GM19099 (cell line): ENCODE data around the gene C9orf72.

Source experiments
- POLR2A ChIP-seq: IDR thresholded peaks from 3 replicates; pipeline ENCODE4 v1.6.1; 2011; ENCODE audit warnings: low read depth; ENCODE audit not compliant: insufficient read length; ENCODE audit errors: extremely low read depth

The C9orf72 gene, protein sequence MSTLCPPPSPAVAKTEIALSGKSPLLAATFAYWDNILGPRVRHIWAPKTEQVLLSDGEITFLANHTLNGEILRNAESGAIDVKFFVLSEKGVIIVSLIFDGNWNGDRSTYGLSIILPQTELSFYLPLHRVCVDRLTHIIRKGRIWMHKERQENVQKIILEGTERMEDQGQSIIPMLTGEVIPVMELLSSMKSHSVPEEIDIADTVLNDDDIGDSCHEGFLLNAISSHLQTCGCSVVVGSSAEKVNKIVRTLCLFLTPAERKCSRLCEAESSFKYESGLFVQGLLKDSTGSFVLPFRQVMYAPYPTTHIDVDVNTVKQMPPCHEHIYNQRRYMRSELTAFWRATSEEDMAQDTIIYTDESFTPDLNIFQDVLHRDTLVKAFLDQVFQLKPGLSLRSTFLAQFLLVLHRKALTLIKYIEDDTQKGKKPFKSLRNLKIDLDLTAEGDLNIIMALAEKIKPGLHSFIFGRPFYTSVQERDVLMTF

DNA sequence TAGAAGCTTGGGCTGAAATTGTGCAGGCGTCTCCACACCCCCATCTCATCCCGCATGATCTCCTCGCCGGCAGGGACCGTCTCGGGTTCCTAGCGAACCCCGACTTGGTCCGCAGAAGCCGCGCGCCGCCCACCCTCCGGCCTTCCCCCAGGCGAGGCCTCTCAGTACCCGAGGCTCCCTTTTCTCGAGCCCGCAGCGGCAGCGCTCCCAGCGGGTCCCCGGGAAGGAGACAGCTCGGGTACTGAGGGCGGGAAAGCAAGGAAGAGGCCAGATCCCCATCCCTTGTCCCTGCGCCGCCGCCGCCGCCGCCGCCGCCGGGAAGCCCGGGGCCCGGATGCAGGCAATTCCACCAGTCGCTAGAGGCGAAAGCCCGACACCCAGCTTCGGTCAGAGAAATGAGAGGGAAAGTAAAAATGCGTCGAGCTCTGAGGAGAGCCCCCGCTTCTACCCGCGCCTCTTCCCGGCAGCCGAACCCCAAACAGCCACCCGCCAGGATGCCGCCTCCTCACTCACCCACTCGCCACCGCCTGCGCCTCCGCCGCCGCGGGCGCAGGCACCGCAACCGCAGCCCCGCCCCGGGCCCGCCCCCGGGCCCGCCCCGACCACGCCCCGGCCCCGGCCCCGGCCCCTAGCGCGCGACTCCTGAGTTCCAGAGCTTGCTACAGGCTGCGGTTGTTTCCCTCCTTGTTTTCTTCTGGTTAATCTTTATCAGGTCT lies at the start of gene C9orf72:
TSS of gene C9orf72 (minus strand) at position 564 of the 716 bp plus-strand sequence. CDS start 6,361 bp downstream, outside the sequence.
- TF ChIP-seq POLR2A = peak; percentile 77

DNA sequence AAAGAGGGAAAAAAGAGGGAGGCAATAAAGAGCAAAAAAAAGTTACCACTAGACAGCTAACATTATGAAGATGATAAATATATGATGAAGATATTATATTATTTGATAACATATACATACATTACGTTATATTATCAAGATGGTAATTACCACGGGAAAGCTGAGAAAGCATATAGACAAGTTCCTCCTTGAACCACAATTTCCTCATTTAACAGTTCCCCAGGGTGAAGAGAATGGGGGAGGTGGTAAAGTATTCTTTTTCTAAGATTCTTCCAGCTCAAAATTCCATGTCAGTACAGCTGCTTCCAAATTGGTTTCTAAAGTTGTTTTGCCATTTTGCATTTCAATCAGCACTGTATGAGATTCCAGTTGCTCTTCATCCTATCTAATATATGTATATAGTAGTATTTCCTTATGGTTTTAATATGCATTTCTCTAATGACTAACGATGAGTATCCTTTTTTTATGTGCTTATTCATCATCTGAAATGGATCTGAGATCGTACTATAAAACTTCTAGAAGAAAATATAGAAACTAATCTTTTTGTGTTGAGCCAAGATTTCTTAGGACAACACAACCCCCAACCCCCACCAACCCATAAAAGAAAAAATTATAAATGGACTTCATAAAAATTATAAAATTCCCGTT lies 49.5 kb upstream of the C9orf72 start:
- no peak for TF ChIP-seq POLR2A

DNA sequence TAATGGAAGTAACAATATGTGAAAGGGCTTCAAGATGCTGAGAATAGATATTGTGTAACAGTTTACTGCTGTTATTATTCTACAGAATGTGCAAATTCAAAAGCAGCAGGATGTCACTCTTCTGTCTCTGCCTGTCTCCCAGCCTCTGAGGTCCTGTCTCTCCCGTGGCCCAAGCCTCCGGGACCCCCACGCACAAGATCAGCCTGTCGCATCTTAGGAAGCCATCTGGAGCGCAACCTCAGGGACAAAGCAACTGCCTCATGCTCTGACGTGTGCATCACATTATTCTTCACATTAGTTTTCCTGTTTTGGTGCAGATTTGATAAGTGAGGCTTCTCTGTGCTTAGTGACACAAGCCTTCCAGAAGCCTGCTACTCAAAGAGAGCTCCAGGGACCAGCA lies 46.5 kb upstream of the C9orf72 start:
- no peak for TF ChIP-seq POLR2A

DNA sequence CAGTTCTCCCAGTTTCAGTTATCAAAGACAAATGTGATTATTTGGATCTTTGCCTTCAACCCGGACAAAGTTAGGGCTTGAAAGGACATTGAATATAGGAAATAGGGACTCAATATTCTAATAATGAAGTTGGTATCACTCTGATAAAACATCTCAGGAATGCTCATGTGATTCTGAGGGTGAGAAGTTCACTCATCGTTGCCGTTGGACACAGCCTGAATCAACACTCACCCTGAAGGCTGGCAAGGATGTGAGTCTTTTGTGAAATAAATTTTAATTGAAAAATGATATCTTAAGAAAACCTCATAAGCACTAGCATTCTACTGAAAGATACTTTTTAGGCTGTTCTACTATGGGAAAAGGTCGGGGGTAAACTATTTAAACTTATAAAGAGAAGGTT lies 44.8 kb upstream of the C9orf72 start:
- TF ChIP-seq POLR2A = no peak

DNA sequence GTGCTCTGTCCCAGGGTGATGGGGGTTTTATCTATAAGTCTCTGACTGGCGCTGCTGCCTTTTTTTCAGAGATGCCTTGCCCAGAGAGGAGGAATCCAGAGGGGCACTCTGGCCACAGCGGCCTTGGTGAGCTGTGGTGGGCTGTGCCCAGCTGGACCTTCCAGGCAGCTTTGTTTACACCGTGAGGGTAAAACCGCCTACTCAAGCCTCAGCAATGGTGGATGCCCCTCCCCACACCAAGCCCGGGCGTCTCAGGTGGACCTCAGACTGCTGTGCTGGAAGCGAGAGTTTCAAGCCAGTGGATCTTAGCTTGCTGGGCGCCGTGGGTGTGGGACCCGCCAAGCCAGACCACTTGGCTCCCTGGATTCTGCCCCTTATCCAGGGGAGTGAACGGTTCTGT lies 41.3 kb upstream of the C9orf72 start:
- no peak for TF ChIP-seq POLR2A

DNA sequence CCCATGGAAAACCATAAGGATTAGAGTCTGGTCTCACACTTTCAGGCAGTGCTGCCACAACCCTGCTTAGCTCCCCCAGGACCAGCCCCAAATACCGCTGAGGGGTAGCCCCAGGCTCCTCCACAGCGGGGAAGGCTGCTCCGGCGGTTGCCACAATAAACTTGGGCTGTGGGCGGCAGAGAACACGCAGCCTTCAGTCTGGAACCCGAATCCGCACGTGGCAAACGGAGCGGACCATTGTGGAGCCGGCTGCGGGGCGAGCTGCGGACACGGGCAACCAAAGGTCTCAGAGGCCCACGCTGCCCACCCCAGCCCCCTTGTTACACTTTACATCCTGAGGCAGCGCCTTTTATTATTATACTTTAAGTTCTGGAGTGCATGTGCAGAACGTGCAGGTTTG lies 37.3 kb upstream of the C9orf72 start:
- no peak for TF ChIP-seq POLR2A

DNA sequence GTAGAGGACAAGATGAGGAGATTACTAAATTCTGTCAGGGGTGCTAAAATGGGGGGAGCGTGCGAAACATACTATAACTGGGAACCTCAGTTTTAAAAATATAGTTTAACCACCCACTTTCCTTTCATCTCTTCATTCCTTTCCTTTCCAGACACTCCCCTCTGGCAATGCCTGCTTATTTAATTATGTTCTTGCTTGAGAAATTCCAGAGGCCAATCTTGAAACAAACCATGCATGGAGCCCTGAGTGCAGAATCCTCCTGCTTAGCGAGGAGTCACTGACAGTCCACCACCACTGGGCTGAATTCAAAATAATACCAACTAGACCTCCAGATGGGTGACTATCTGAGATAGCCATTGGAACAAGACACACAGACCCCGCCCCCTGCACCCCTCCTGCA lies 29.7 kb upstream of the C9orf72 start:
- TF ChIP-seq POLR2A = no peak

DNA sequence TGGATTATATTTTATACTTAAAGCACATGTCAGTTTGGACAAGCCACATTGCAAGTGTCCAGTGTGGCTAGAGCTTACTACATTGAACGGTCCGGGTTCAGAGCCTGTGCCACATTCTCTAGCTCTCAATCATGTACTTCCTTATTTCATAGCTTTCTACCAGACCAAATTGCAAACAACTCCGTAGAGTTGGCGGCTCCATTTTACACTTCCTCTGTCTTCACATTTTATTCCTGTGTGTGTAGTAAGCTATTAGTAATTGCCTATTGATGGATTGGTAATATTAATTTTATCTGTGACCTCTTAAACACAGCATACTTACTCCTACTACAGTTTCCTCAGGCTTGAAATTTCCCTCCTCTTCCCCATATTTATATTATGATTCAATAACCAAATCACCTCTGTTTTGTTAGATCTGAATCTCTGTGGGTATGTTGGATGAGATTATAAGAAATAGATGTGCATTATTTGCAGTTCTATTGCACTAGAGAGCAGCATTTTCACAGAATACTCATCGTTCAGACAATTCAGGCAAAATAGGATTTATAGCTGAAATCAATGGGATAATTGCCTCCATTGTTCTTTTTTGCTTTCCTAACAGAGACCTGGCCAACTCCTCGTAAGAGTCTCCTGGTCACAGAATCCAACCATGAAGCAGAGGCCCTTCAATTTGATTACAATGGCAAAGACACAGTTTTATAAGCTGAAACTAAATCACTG lies 29.0 kb upstream of the C9orf72 start:
- no peak for TF ChIP-seq POLR2A

DNA sequence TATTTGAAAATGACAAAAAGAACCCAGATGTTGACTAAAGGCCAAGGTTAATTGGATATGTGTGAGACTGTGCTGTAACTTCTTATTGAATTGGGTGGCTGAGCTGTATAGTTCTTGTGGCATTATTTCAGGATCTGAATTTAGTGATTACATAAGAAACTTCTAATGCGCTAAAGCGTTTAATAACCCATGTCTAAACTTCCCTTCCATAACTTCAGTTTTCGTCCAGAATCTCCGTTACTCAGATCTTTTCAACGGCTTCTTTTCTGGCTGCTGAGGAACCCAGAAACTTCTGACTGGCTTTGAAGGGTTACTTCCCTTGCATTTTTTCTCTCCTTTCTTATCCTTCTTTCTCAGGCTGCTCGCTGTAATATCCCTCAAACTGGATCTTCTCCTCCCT lies 28.1 kb upstream of the C9orf72 start:
- TF ChIP-seq POLR2A = no peak

DNA sequence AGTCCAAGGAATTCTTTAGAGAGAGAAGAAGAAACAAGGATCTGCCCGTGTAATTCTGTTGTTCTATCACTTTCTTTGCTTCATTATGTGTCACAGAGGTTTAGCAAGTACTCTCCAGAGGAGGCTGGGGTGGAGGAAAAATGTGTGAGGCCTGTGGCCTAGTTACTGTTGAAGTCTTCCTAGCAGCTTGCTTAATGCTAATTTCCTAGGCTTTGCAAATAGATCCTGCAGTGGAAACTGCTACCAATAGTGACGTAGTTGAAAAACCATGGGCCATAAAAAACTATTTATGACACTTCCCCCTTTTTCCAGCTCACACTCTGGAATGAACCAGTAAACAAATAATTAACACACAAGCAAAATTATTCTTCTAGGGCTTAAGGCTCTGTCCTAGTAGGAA lies 27.0 kb upstream of the C9orf72 start:
- TF ChIP-seq POLR2A = no peak

DNA sequence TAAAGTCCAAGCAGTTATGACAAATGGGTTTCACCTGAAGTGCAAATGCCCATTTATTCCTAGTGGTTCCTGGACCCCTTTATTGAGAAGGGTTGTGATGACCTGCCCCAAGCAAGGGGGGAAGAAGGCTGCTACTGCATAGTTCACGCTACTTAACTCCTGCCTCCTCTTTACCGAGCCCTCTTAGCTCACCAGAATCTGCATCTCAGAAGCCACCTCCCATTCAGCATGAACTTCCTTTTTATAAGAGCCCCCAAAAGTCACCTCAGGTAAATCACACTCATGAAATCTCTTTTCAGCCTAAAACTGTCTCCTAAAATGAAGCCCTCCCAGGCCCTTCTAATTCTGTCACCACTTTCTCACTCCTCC lies 26.6 kb upstream of the C9orf72 start:
- TF ChIP-seq POLR2A = no peak

DNA sequence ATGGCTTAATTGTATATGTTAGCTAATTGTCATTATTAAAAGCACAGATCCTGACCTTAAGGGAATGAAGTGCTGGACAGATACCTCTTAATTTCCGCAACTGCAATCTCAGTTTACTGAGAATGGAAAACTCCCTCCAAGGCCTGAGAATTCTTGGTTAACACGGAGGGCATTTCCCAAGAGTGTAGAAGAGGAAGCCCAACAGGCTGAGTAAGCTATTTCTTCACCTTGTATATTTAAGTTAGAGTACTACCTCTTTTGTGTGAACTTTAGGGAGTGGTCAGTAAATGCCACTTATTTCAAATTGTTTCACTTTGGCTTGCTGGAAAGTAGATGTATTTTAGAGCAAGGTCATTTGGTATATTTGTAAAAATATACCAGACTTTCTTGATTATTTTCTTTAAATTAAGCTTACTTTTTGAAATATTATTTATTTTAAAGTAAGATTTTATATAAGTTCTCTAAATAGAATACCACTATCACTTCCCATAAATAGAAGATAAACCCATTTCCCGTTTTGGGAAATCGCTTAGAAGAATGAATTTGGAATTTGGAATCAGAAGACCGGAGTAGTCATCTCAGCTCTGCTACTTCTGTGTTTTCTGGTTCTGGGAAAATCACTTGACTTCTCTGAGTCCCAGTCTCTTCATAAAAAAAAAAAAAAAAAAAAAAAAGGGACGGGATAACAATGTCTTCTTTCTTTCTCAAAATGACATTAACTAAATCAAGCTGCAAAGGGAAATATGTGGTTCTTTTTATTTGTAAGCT lies 26.0 kb upstream of the C9orf72 start:
- TF ChIP-seq POLR2A = no peak

DNA sequence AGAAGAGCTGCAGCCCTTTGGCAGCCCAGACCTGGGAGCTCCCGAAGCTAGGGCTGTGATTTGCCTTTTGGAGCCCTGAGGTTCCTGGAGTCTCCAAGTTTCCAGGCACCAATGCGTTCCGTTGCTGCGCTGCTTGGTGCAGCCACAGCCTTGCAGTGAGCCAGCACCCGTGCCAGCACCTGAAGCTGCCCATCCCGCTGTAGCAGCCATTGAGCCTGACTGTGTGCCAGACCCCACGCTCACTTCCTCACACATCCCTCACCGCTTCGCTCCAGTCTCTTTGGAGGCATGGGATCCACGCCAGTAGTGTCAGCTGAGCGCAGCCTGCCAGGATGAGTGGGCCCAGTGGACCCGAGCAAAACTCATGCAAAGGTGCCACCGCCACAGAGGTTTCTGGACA lies 22.5 kb upstream of the C9orf72 start:
- no peak for TF ChIP-seq POLR2A

DNA sequence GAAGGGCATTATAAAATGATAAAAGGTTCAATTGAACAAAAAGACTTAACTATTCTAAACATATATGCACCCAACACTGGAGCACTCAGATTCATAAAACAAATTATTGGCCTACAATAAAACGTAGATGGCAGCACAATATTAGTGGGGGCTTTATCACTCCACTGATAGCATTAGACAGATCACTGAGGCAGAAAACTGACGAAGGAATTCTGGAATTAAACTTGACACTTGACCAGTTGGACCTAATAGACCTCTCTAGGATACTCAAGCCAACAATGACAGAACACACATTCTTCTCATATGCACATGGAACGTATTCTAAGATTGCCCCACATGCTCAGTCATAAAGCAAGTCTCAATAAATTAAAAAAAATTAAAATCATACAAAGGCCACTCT lies 18.4 kb upstream of the C9orf72 start:
- no peak for TF ChIP-seq POLR2A
